Activated CD8-positive, alpha-beta memory T cell treated with anti-CD3 and anti-CD28 coated beads, Interleukin-2, amount 10 ng/mL, durations not matched to agents 7 days and 5 days (primary cell): ENCODE results near the gene LRRC3C. TPM values are rescaled to one million over a fixed set of nuclear protein-coding genes. Genes with fewer than 3 reads are reported as not detected.
"Not testable (repeated sequence)": the region's sequence is repeated elsewhere in the genome, so short reads cannot be mapped to it uniquely, and the experiment has no call there.

Source experiments
- ATAC-seq: fragments of 150-1000 bp; cut with Tn5 transposase; one replicate; pipeline ENCODE4 v1.10.0; 2021; ENCODE audit warnings: moderate library complexity
- CTCF ChIA-PET: fragments of 350-600 bp; sonication (Branson Sonifier 250); formaldehyde crosslinking; loops from one replicate; lab custom pipeline; 2021; ENCODE audit warnings: antibody characterized with exemption; lab: Charles Lee
- DNase-seq: peaks from one replicate; pipeline ENCODE4 v3.0.0-alpha.2; 2020
- H3K27ac Mint-ChIP-seq: one replicate; pipeline ENCODE4 v1.8.0; 2021; ENCODE audit warnings: mild to moderate bottlenecking, mixed read lengths
- H3K27me3 Mint-ChIP-seq: one replicate; pipeline ENCODE4 v1.8.0; 2021; ENCODE audit warnings: mixed read lengths
- H3K36me3 Mint-ChIP-seq: one replicate; pipeline ENCODE4 v1.8.0; 2021; ENCODE audit warnings: mild to moderate bottlenecking, mixed read lengths
- H3K4me1 Mint-ChIP-seq: one replicate; pipeline ENCODE4 v1.8.0; 2021; ENCODE audit warnings: mixed read lengths
- H3K4me3 Mint-ChIP-seq: one replicate; pipeline ENCODE4 v1.8.0; 2021; ENCODE audit warnings: mild to moderate bottlenecking, moderate library complexity, mixed read lengths
- H3K9me3 Mint-ChIP-seq: one replicate; pipeline ENCODE4 v1.8.0; 2022; ENCODE audit warnings: low read depth, mixed read lengths
- total RNA-seq, 2 experiments: library from RNA; stranded (reverse); gene quantifications; one replicate each; pipeline ENCODE4 v1.2.3, GENCODE V29; 2021

The LRRC3C gene
- total RNA-seq, 2 experiments from 2014 or later: not detected

- Mint-ChIP-seq H3K4me1 (peaks cover 24% of the 10 kb centered on the region), H3K9me3 (no peaks in the 10 kb centered on the region), H3K27ac (no peak overlapping the region), H3K36me3 (no peaks in the 10 kb centered on the region), H3K27me3 (no peaks in the 10 kb centered on the region), H3K4me3 (no peak overlapping the region)
- no peak for DNase-seq
- ATAC-seq: no peak
- CTCF ChIA-PET: no interaction called here
Measured at GRCh38 chr17:39943702-39944392, 16.3 kb downstream of the LRRC3C start.

GRCh38 chr17:39944393-39944711 is 16.8 kb downstream of the LRRC3C start:
- Mint-ChIP-seq H3K36me3 (no peaks in the 10 kb centered on the region), H3K27ac (no peak overlapping the region), H3K9me3 (no peaks in the 10 kb centered on the region), H3K4me1 (peaks cover 21% of the 10 kb centered on the region), H3K27me3 (no peaks in the 10 kb centered on the region), H3K4me3 (no peak overlapping the region)
- DNase-seq (no peak), ATAC-seq (no peak)
- CTCF ChIA-PET: no interaction called here

- no peak overlapping the region for H3K4me3 Mint-ChIP-seq
- no peaks in the 10 kb centered on the region for H3K36me3 Mint-ChIP-seq
- DNase-seq: no peak
- no peak for ATAC-seq
- H3K9me3 Mint-ChIP-seq: no peaks in the 10 kb centered on the region
- peaks cover 6% of the 10 kb centered on the region for H3K4me1 Mint-ChIP-seq
- no peak overlapping the region for H3K27ac Mint-ChIP-seq
- CTCF ChIA-PET: interaction anchor here (1.4 kb wide), 2 partner anchors 11 to 12 kb away, joined by 3 to 4 read pairs; no protein-coding TSS in a partner anchor
- H3K27me3 Mint-ChIP-seq: peaks cover 4% of the 10 kb centered on the region
Measured at GRCh38 chr17:39946551-39947330, 19.2 kb downstream of the LRRC3C start.

- H3K36me3 Mint-ChIP-seq, H3K27me3 Mint-ChIP-seq, H3K9me3 Mint-ChIP-seq, H3K27ac Mint-ChIP-seq, ATAC-seq, CTCF ChIA-PET, DNase-seq, H3K4me3 Mint-ChIP-seq: not testable (repeated sequence)
- peaks cover 15% of the 10 kb centered on the region for H3K4me1 Mint-ChIP-seq
Measured at GRCh38 chr17:39948489-39948828, 20.9 kb downstream of the LRRC3C start.

- H3K9me3 Mint-ChIP-seq: no peaks in the 10 kb centered on the region
- no peak for DNase-seq
- CTCF ChIA-PET: interaction anchor here (1.1 kb wide), 1 partner anchor 327 kb away, joined by 3 read pairs; no protein-coding TSS in a partner anchor
- H3K4me3 Mint-ChIP-seq: no peak overlapping the region
- peaks cover 10% of the 10 kb centered on the region for H3K27me3 Mint-ChIP-seq
- ATAC-seq: no peak
- H3K36me3 Mint-ChIP-seq: no peaks in the 10 kb centered on the region
- H3K27ac Mint-ChIP-seq: no peak overlapping the region
- peaks cover 18% of the 10 kb centered on the region for H3K4me1 Mint-ChIP-seq
Measured at GRCh38 chr17:39949028-39949427, 21.5 kb downstream of the LRRC3C start.

GRCh38 chr17:39950871-39951348 is 23.4 kb downstream of the LRRC3C start:
- ATAC-seq: no peak
- no peak overlapping the region for H3K4me3 Mint-ChIP-seq
- peaks cover 10% of the 10 kb centered on the region for H3K27me3 Mint-ChIP-seq
- CTCF ChIA-PET: no interaction called here
- DNase-seq: no peak
- no peaks in the 10 kb centered on the region for H3K36me3 Mint-ChIP-seq
- no peak overlapping the region for H3K27ac Mint-ChIP-seq
- H3K9me3 Mint-ChIP-seq: no peaks in the 10 kb centered on the region
- peaks cover 18% of the 10 kb centered on the region for H3K4me1 Mint-ChIP-seq

- ATAC-seq: no peak
- peak; percentile 43 for DNase-seq
- H3K9me3 Mint-ChIP-seq: no peaks in the 10 kb centered on the region
- H3K4me1 Mint-ChIP-seq: peaks cover 18% of the 10 kb centered on the region
- peaks cover 10% of the 10 kb centered on the region for H3K27me3 Mint-ChIP-seq
- H3K4me3 Mint-ChIP-seq: peak overlapping the region; percentile 49
- peak overlapping the region; percentile 43 for H3K27ac Mint-ChIP-seq
- no peaks in the 10 kb centered on the region for H3K36me3 Mint-ChIP-seq
- CTCF ChIA-PET: no interaction called here
Measured at GRCh38 chr17:39951924-39952679, 24.6 kb downstream of the LRRC3C start.

GRCh38 chr17:39952680-39953470 is 25.3 kb downstream of the LRRC3C start:
- peaks cover 10% of the 10 kb centered on the region for H3K27me3 Mint-ChIP-seq
- CTCF ChIA-PET: interaction anchor here (1.4 to 2.5 kb wide), 3 partner anchors 26 to 331 kb away, joined by 5 to 9 read pairs (median 6); partner anchors contain the start of gene PSMD3
- H3K4me3 Mint-ChIP-seq: peak overlapping the region; percentile 76
- H3K36me3 Mint-ChIP-seq: no peaks in the 10 kb centered on the region
- peaks cover 18% of the 10 kb centered on the region for H3K4me1 Mint-ChIP-seq
- peak; percentile 86 for ATAC-seq
- DNase-seq: peak; percentile 99
- H3K27ac Mint-ChIP-seq: peak overlapping the region; percentile 82
- no peaks in the 10 kb centered on the region for H3K9me3 Mint-ChIP-seq

GRCh38 chr17:39953471-39953888 is 25.9 kb downstream of the LRRC3C start:
- no peak for DNase-seq
- CTCF ChIA-PET: interaction anchor here (0.7 to 2.5 kb wide), 4 partner anchors 13 to 332 kb away, joined by 3 to 9 read pairs (median 6); partner anchors contain the start of gene PSMD3
- H3K9me3 Mint-ChIP-seq: no peaks in the 10 kb centered on the region
- ATAC-seq: no peak
- peaks cover 16% of the 10 kb centered on the region for H3K4me1 Mint-ChIP-seq
- H3K27ac Mint-ChIP-seq: peak overlapping the region; percentile 82
- peaks cover 10% of the 10 kb centered on the region for H3K27me3 Mint-ChIP-seq
- H3K36me3 Mint-ChIP-seq: no peaks in the 10 kb centered on the region
- peak overlapping the region; percentile 76 for H3K4me3 Mint-ChIP-seq

GRCh38 chr17:39954876-39955275 is 27.3 kb downstream of the LRRC3C start:
- Mint-ChIP-seq H3K9me3 (no peaks in the 10 kb centered on the region), H3K27ac (no peak overlapping the region), H3K4me1 (peaks cover 18% of the 10 kb centered on the region), H3K4me3 (no peak overlapping the region), H3K36me3 (no peaks in the 10 kb centered on the region), H3K27me3 (peaks cover 10% of the 10 kb centered on the region)
- DNase-seq (no peak), ATAC-seq (no peak)
- CTCF ChIA-PET: interaction anchor here (1.0 to 2.9 kb wide), 5 partner anchors 26 to 333 kb away, joined by 3 to 9 read pairs (median 6); partner anchors contain the start of gene PSMD3

- peaks cover 18% of the 10 kb centered on the region for H3K4me1 Mint-ChIP-seq
- H3K36me3 Mint-ChIP-seq: no peaks in the 10 kb centered on the region
- CTCF ChIA-PET: interaction anchor here (1.2 to 10.7 kb wide), 4 partner anchors 24 to 83 kb away, joined by 3 to 129 read pairs (median 5); partner anchors contain the start of gene PSMD3
- H3K27ac Mint-ChIP-seq: no peak overlapping the region
- no peak for DNase-seq
- no peak for ATAC-seq
- H3K9me3 Mint-ChIP-seq: no peaks in the 10 kb centered on the region
- peaks cover 10% of the 10 kb centered on the region for H3K27me3 Mint-ChIP-seq
- no peak overlapping the region for H3K4me3 Mint-ChIP-seq
Measured at GRCh38 chr17:39955726-39956225, 28.2 kb downstream of the LRRC3C start.

- H3K27me3 Mint-ChIP-seq: peaks cover 7% of the 10 kb centered on the region
- peaks cover 17% of the 10 kb centered on the region for H3K4me1 Mint-ChIP-seq
- ATAC-seq: no peak
- H3K36me3 Mint-ChIP-seq: no peaks in the 10 kb centered on the region
- CTCF ChIA-PET: interaction anchor here (1.0 to 10.7 kb wide), 4 partner anchors 12 to 318 kb away, joined by 3 to 129 read pairs (median 7); partner anchors contain the start of gene PSMD3
- DNase-seq: no peak
- no peaks in the 10 kb centered on the region for H3K9me3 Mint-ChIP-seq
- H3K4me3 Mint-ChIP-seq: no peak overlapping the region
- no peak overlapping the region for H3K27ac Mint-ChIP-seq
Measured at GRCh38 chr17:39960524-39961041, 33.1 kb downstream of the LRRC3C start.
